ENCODE results near the gene LSM4.

LSM4 gene

GRCh38 chr19:18301718-18302111 lies 21.2 kb downstream of the LSM4 start:
- no peaks in the 10 kb centered on the region for H3K27me3 ChIP-seq (ENCODE audit: insufficient read depth, low read length)
- WGBS = 94% methylated on average over 4 of the region's 4 CpGs
- H3K4me3 ChIP-seq (ENCODE audit: low read length) = no peak overlapping the region
- H3K4me1 ChIP-seq (ENCODE audit: insufficient read depth, low read length) = peaks cover 13% of the 10 kb centered on the region
- no peaks in the 10 kb centered on the region for H3K9me3 ChIP-seq (ENCODE audit: insufficient read depth, low read depth, low read length)
- H3K27ac ChIP-seq (ENCODE audit: low read depth, low read length) = no peak overlapping the region
- no peak overlapping the region for H3K9ac ChIP-seq (ENCODE audit: low read depth, low read length)
- H3K36me3 ChIP-seq (ENCODE audit: insufficient read depth, low read length) = peaks cover 8% of the 10 kb centered on the region

- 80% methylated on average over 18 of the region's 18 CpGs for WGBS
- no peak overlapping the region for H3K27ac ChIP-seq (ENCODE audit: low read depth, low read length)
- H3K36me3 ChIP-seq (ENCODE audit: insufficient read depth, low read length) = peaks cover 2% of the 10 kb centered on the region
- no peaks in the 10 kb centered on the region for H3K9me3 ChIP-seq (ENCODE audit: insufficient read depth, low read depth, low read length)
- H3K4me1 ChIP-seq (ENCODE audit: insufficient read depth, low read length) = peaks cover 13% of the 10 kb centered on the region
- no peaks in the 10 kb centered on the region for H3K27me3 ChIP-seq (ENCODE audit: insufficient read depth, low read length)
- H3K4me3 ChIP-seq (ENCODE audit: low read length) = no peak overlapping the region
- no peak overlapping the region for H3K9ac ChIP-seq (ENCODE audit: low read depth, low read length)
These were observed 21.8 kb downstream of the LSM4 start for GRCh38 chr19:18300930-18301717.

DNA sequence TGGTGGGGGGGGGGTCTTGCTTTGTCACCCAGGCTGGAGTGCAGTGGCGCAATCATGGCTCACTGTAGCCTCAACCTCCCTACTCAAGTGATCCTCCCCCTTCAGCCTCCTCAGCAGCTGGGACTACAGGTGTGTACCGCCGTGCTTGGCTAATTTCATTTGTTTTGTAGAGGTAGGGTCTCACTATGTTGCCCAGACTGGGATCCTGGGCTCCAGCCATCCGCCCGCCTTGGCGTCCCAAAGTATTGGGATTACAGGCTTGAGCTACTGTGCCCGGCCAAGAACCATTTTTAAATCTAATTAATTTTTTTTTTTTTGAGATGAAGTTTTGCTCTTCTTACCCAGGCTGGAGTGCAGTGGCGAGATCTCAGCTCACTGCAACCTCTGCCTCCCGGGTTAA lies 23.2 kb downstream of the LSM4 start:
- Histone ChIP-seq H3K4me3 (ENCODE audit: low read length) (no peak overlapping the region), H3K27me3 (ENCODE audit: insufficient read depth, low read length) (no peaks in the 10 kb centered on the region), H3K4me1 (ENCODE audit: insufficient read depth, low read length) (peaks cover 6% of the 10 kb centered on the region), H3K9ac (ENCODE audit: low read depth, low read length) (no peak overlapping the region), H3K9me3 (ENCODE audit: insufficient read depth, low read depth, low read length) (no peaks in the 10 kb centered on the region), H3K27ac (ENCODE audit: low read depth, low read length) (no peak overlapping the region), H3K36me3 (ENCODE audit: insufficient read depth, low read length) (no peaks in the 10 kb centered on the region)
- 97% methylated on average over 9 of the region's 9 CpGs for WGBS

- Histone ChIP-seq H3K4me3 (ENCODE audit: low read length) (no peak overlapping the region), H3K27ac (ENCODE audit: low read depth, low read length) (no peak overlapping the region), H3K27me3 (ENCODE audit: insufficient read depth, low read length) (no peaks in the 10 kb centered on the region), H3K4me1 (ENCODE audit: insufficient read depth, low read length) (peaks cover 3% of the 10 kb centered on the region; the same call in 1 of the 2 replicates), H3K9me3 (ENCODE audit: insufficient read depth, low read depth, low read length) (no peaks in the 10 kb centered on the region), H3K9ac (ENCODE audit: low read depth, low read length) (no peak overlapping the region), H3K36me3 (ENCODE audit: insufficient read depth, low read length) (no peaks in the 10 kb centered on the region)
- 92% methylated on average over 5 of the region's 6 CpGs for WGBS
These were observed 24.3 kb downstream of the LSM4 start for GRCh38 chr19:18298601-18299000.

GRCh38 chr19:18297308-18297707 lies 25.6 kb downstream of the LSM4 start:
- H3K4me3 ChIP-seq (ENCODE audit: low read length) = no peak overlapping the region
- 66% methylated on average over 4 of the region's 4 CpGs for WGBS

GRCh38 chr19:18295034-18295451 lies 27.8 kb downstream of the LSM4 start:
- no peaks in the 10 kb centered on the region for H3K27me3 ChIP-seq (ENCODE audit: insufficient read depth, low read length)
- no peak overlapping the region for H3K9ac ChIP-seq (ENCODE audit: low read depth, low read length)
- 77% methylated on average over 4 of the region's 4 CpGs for WGBS
- no peaks in the 10 kb centered on the region for H3K9me3 ChIP-seq (ENCODE audit: insufficient read depth, low read depth, low read length)
- H3K36me3 ChIP-seq (ENCODE audit: insufficient read depth, low read length) = no peaks in the 10 kb centered on the region
- no peak overlapping the region for H3K4me3 ChIP-seq (ENCODE audit: low read length)
- peaks cover 10% of the 10 kb centered on the region; the same call in 1 of the 2 replicates for H3K4me1 ChIP-seq (ENCODE audit: insufficient read depth, low read length)
- H3K27ac ChIP-seq (ENCODE audit: low read depth, low read length) = no peak overlapping the region

More at GRCh38 chr19:18297308-18297707, 25.6 kb downstream of the LSM4 start:
- Histone ChIP-seq H3K9ac (ENCODE audit: low read depth, low read length) (no peak overlapping the region), H3K4me1 (ENCODE audit: insufficient read depth, low read length) (peaks cover 10% of the 10 kb centered on the region; the same call in 1 of the 2 replicates), H3K9me3 (ENCODE audit: insufficient read depth, low read depth, low read length) (no peaks in the 10 kb centered on the region), H3K36me3 (ENCODE audit: insufficient read depth, low read length) (no peaks in the 10 kb centered on the region), H3K27ac (ENCODE audit: low read depth, low read length) (no peak overlapping the region), H3K27me3 (ENCODE audit: insufficient read depth, low read length) (no peaks in the 10 kb centered on the region)

DNA sequence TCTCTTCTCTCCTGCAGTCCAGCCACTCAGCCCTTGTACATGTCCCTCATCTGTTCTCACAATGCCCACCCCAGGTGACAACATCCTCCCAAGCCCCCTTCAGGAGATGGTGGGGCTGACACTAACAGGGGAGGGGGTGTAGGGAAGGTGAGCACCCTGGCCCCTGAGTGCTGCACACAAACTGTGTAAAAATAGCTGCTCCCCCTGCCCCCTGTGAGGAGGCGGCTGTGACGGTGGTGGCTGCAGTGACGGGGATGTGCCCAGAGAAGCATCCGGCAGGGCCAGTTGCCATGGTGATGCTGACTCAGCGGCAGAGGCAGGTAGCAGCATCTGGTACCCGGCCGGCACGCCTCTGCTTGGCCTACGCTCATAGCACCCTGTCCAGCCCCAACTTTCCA lies 28.4 kb downstream of the LSM4 start:
- WGBS = 43% methylated on average over 9 of the region's 9 CpGs
- H3K4me1 ChIP-seq (ENCODE audit: insufficient read depth, low read length) = peaks cover 13% of the 10 kb centered on the region
- H3K27me3 ChIP-seq (ENCODE audit: insufficient read depth, low read length) = no peaks in the 10 kb centered on the region
- H3K27ac ChIP-seq (ENCODE audit: low read depth, low read length) = no peak overlapping the region
- no peak overlapping the region for H3K9ac ChIP-seq (ENCODE audit: low read depth, low read length)
- no peaks in the 10 kb centered on the region for H3K9me3 ChIP-seq (ENCODE audit: insufficient read depth, low read depth, low read length)
- H3K36me3 ChIP-seq (ENCODE audit: insufficient read depth, low read length) = no peaks in the 10 kb centered on the region
- H3K4me3 ChIP-seq (ENCODE audit: low read length) = no peak overlapping the region

- no peaks in the 10 kb centered on the region for H3K27me3 ChIP-seq (ENCODE audit: insufficient read depth, low read length)
- H3K9ac ChIP-seq (ENCODE audit: low read depth, low read length) = no peak overlapping the region
- no peaks in the 10 kb centered on the region for H3K9me3 ChIP-seq (ENCODE audit: insufficient read depth, low read depth, low read length)
- peak overlapping the region; percentile 50 for H3K4me3 ChIP-seq (ENCODE audit: low read length)
- WGBS = 50% methylated on average over 18 of the region's 18 CpGs
- H3K4me1 ChIP-seq (ENCODE audit: insufficient read depth, low read length) = peaks cover 13% of the 10 kb centered on the region
- peak overlapping the region; percentile 71; the same call in 1 of the 2 replicates for H3K27ac ChIP-seq (ENCODE audit: low read depth, low read length)
- no peaks in the 10 kb centered on the region for H3K36me3 ChIP-seq (ENCODE audit: insufficient read depth, low read length)
These were observed 29.0 kb downstream of the LSM4 start for GRCh38 chr19:18293642-18294466.

GRCh38 chr19:18292810-18293641 lies 29.9 kb downstream of the LSM4 start:
- peaks cover 18% of the 10 kb centered on the region for H3K4me1 ChIP-seq (ENCODE audit: insufficient read depth, low read length)
- 3% methylated on average over 27 of the region's 31 CpGs for WGBS
- H3K9ac ChIP-seq (ENCODE audit: low read depth, low read length) = peak overlapping the region; percentile 79
- H3K4me3 ChIP-seq (ENCODE audit: low read length) = peak overlapping the region; percentile 83
- H3K27ac ChIP-seq (ENCODE audit: low read depth, low read length) = peak overlapping the region; percentile 97
- no peaks in the 10 kb centered on the region for H3K36me3 ChIP-seq (ENCODE audit: insufficient read depth, low read length)
- H3K9me3 ChIP-seq (ENCODE audit: insufficient read depth, low read depth, low read length) = no peaks in the 10 kb centered on the region
- H3K27me3 ChIP-seq (ENCODE audit: insufficient read depth, low read length) = no peaks in the 10 kb centered on the region

DNA sequence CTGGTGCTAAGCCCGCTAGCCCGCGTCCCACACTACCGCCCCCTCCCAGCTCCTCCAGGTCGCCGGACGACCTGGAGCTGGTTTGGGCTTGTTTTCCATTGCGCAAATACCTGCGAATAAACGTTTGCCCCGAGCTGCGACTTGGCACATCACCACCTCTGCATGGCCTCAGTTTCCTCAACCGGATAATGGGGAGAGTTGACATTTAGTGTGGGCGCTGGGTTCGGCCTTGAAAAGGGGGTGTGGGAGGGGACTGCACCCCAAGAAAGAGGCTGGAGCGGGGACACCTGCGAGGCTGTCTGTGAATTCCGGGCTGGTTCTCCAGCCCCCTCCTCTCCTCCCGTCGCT lies 30.4 kb downstream of the LSM4 start:
- 0% methylated on average over 20 of the region's 20 CpGs for WGBS
- Histone ChIP-seq H3K27me3 (ENCODE audit: insufficient read depth, low read length) (no peaks in the 10 kb centered on the region), H3K4me3 (ENCODE audit: low read length) (peak overlapping the region; percentile 83), H3K9me3 (ENCODE audit: insufficient read depth, low read depth, low read length) (no peaks in the 10 kb centered on the region), H3K9ac (ENCODE audit: low read depth, low read length) (peak overlapping the region; percentile 79), H3K27ac (ENCODE audit: low read depth, low read length) (peak overlapping the region; percentile 97), H3K36me3 (ENCODE audit: insufficient read depth, low read length) (no peaks in the 10 kb centered on the region), H3K4me1 (ENCODE audit: insufficient read depth, low read length) (peaks cover 21% of the 10 kb centered on the region)
